H1 (cell line): ENCODE results near the gene CIZ1. TPM values are rescaled to one million over a fixed set of nuclear protein-coding genes. Genes with fewer than 3 reads are reported as not detected.

ENCODE experiments used
- RAD21 ChIP-seq, 2 experiments: IDR thresholded peaks in 1 of 2; conservative IDR thresholded peaks in 1 of 2; 2 replicates each; pipeline ENCODE4 v1.6.1; 2011; ENCODE audit warnings: low read depth in 2 of 2, low read length in 2 of 2, improper control_type of control experiment in 1 of 2, inconsistent platforms in 1 of 2, mild to moderate bottlenecking in 1 of 2, moderate library complexity in 1 of 2
- polyA plus RNA-seq, 7 experiments: library from polyadenylated mRNA; depleted of rRNA in 3 of 7; stranded (reverse) in 5 of 7; unstranded in 2 of 7; fragments of >200 nt in 5 of 7; fragments of 200-250 nt in 2 of 7; gene quantifications; 1 replicate in 5 of 7; 2 replicates in 1 of 7; 4 replicates in 1 of 7; pipeline versions ENCODE4 v1.2.1 to v1.2.3, GENCODE V29; 2011 to 2013; ENCODE audit warnings: missing spikeins in 2 of 7, mixed read lengths in 2 of 7
- total RNA-seq: library from RNA; stranded (reverse); fragmentation: NEBNext Ultra II Directional; extraction: Animal tissue kit (Norgen Biotek cat#: 25700); gene quantifications from 2 replicates; pipeline ENCODE4 v1.2.1, GENCODE V29; 2021
- TF ChIP-seq, protein P1 (sequence below): IDR thresholded peaks from 2 replicates; pipeline ENCODE4 v1.6.1; 2012; ENCODE audit warnings: inconsistent platforms

CIZ1 gene
- total and polyA plus RNA-seq, 2 of the 8 experiments (the other 6 are each of a cell fraction or from before 2014, with no cell fraction given), result 66.0 to 107 TPM

DNA sequence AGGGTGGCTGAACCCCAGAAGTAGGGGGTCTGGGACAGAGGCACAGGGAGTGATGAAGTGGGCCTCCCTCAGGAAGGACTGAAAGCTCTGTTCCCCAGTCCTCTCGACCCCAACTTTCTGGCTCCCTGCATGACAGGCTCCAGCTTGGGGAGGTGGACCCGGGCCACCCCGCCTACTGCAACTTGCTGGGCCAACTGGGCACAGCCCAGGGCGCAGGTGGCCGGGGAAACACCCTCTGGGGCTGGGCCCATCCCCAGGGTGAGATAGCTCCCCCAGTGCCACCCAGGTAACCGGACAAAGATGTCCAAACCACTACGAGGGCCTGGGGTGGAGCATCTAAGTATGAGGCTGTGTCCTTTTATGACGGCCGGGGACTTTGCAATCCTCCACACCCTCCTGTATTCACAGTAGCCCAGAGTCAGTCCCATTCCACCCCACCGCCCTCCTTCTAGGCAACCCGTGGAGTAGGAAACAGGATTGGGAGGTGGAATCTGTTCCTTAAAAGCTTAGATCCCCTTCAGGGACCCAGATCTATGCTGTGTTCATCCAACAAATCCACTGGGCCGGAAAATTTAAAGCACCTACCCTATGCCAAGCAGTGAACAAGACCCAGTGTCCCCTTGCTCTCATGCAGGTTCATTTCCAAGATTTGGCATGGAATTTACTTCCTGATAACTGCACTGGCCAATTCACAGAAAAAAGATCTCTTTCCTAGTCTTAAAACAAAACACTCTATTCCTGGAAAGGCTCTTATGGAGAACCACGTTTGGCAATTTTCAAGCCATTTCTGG lies 31.7 kb upstream of the CIZ1 start (continued):
- TF ChIP-seq RAD21 (IDR thresholded peaks at IDR 0.05 in 1 of 2, conservative IDR thresholded peaks at IDR 0.05 in 1 of 2; ENCODE audit: low read depth in 2 of 2, low read length in 2 of 2), result no peak
- TF ChIP-seq, protein P1, sequence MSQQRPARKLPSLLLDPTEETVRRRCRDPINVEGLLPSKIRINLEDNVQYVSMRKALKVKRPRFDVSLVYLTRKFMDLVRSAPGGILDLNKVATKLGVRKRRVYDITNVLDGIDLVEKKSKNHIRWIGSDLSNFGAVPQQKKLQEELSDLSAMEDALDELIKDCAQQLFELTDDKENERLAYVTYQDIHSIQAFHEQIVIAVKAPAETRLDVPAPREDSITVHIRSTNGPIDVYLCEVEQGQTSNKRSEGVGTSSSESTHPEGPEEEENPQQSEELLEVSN, result no peak
